HG03095 (cell line): ENCODE measurements around the gene C1QL4.
"Not testable (repeated sequence)": the region's sequence is repeated elsewhere in the genome, so short reads cannot be mapped to it uniquely, and the experiment has no call there.

ENCODE experiments used
- ATAC-seq: cut with Tn5 transposase; IDR thresholded peaks from one replicate; pipeline ENCODE4 v1.9.1; 2021; ENCODE audit warnings: moderate library complexity; ENCODE audit not compliant: unreplicated experiment

Gene C1QL4

DNA sequence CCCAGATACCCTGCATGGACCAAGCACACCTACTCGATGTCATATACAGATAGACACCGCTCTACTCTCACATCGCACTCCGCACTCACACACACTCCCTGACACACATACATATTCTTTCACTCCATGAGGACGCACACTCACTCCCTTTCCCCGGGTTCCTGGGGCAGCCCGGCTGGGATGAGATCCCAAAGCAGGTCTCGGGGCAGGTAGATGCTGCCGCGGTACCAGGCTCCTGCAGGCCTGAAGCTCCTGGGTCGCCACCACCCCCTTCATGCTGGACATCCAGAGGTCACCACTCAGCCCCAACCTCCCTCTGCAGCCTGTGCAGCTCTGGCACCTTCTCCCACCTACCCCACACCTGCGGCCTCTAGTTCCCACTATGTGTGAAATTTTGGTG is 2.3 kb downstream of the C1QL4 start:
- no peak for ATAC-seq

DNA sequence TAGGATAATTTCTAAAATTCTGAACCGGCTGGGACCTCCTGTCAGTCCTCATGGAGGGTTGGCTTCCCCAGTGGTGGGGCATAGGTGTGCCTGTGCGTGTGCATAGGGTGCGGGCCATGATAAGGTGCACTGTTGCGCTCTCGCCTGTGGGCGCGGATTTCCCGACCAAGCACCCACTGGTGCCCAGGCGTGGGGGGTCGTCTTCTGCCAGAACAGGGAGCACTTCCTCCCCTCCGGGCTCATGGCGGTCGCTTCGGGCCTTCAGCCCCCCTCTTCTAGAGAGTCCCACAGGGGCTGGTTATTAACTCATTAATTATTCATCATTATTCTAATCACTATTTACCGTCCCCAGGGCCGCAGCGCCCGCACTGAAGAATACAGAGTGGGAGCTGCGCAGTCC is 2.8 kb downstream of the C1QL4 start:
- no peak for ATAC-seq

- not testable (repeated sequence) for ATAC-seq
Measured at GRCh38 chr12:49333778-49334177, 3.2 kb downstream of the C1QL4 start.

- ATAC-seq = no peak
Measured at GRCh38 chr12:49332891-49333371, 4.1 kb downstream of the C1QL4 start.

- no peak for ATAC-seq
Measured at GRCh38 chr12:49332441-49332861, 4.5 kb downstream of the C1QL4 start.

GRCh38 chr12:49331380-49332222 is 5.4 kb downstream of the C1QL4 start:
- ATAC-seq = no peak

DNA sequence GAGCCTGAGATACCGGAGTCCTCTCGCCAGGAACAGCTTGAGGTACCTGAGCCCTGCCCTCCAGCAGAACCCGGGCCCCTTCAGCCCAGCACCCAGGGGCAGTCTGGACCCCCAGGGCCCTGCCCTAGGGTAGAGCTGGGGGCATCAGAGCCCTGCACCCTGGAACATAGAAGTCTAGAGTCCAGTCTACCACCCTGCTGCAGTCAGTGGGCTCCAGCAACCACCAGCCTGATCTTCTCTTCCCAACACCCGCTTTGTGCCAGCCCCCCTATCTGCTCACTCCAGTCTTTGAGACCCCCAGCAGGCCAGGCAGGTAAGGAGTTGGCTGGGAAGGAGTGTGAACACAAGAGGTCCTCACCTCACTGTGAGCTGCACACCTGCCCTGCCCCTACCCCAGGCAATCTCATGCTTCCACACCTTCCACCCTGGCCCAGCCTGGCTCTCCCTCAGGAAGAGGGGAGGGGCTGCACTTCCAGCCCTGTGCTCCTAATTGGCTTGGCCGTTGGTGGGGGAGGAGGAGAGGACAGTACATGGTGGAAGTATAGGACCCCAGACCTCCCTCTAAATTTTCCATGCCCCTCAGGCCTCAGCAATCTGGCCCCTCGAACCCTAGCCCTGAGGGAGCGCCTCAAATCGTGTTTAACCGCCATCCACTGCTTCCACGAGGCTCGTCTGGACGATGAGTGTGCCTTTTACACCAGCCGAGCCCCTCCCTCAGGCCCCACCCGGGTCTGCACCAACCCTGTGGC is 6.2 kb downstream of the C1QL4 start:
- ATAC-seq = no peak

DNA sequence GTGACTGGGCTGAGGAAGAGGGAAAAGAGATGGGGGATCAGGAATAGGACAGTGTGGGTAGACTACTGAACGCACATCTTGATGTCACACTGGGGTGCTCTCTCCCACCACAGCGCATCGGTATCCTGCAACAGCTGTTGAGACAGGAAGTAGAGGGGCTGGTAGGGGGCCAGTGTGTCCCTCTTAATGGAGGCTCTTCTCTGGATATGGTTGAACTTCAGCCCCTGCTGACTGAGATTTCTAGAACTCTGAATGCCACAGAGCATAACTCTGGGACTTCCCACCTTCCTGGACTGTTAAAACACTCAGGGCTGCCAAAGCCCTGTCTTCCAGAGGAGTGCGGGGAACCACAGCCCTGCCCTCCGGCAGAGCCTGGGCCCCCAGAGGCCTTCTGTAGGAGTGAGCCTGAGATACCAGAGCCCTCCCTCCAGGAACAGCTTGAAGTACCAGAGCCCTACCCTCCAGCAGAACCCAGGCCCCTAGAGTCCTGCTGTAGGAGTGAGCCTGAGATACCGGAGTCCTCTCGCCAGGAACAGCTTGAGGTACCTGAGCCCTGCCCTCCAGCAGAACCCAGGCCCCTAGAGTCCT is 6.9 kb downstream of the C1QL4 start:
- ATAC-seq = no peak

DNA sequence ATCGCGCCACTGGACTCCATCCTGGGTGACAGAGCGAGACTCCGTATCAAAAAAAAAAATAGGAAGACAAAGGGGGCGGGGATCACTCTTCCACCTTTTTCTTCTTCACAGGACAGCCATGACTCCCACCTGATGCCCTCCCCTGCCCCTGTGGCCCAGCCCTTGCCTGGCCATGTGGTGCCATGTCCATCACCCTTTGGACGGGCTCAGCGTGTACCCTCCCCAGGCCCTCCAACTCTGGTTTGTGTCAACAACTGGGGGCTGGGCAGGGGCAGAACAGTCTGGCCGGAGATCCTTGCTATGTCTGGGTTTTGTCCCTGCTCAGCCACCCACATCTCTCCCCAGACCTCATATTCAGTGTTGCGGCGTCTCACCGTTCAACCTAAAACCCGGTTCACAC is 8.2 kb downstream of the C1QL4 start:
- ATAC-seq = no peak

- no peak for ATAC-seq
Measured at GRCh38 chr12:49327887-49328286, 9.1 kb downstream of the C1QL4 start.

DNA sequence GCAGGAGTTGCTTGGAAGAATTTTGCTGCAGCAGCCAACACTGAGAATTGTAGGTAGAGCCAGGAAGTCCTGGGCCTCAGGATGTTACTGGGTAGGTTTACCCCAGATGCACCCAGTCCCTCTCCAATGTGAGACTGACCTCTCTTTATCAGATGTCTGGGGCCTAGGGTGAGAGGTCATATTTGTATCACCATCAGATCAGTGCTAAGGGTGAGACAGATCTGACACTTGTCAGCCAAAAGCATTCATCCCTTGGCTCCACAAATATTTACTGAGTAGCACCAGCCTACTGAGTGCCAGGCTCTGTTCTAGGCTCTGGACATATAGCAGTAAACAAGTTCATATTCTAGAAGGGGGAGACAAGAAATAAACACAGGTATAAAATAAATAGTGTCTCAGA is 9.6 kb downstream of the C1QL4 start:
- no peak for ATAC-seq

DNA sequence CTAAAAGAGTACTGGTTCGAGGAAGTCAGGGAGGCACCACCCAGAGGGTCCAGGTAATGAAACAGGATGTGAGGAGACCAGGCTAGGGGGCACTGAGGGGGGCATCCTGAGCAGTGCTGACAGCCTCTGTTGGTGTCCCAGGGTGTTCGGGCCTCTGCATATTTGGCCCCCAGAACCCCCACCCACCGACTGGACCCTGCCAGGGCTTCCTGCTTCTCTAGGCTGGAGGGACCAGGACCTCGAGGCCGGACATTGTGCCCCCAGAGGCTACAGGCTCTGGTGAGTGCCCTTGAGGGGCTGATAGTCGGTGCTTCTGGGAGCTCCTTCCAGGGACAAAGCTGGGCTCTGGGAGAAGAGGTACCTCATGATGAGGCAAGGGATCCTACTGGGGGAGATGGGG is 11.4 kb downstream of the C1QL4 start:
- ATAC-seq = no peak

- ATAC-seq = no peak
Measured at GRCh38 chr12:49323524-49324097, 13.4 kb downstream of the C1QL4 start.

DNA sequence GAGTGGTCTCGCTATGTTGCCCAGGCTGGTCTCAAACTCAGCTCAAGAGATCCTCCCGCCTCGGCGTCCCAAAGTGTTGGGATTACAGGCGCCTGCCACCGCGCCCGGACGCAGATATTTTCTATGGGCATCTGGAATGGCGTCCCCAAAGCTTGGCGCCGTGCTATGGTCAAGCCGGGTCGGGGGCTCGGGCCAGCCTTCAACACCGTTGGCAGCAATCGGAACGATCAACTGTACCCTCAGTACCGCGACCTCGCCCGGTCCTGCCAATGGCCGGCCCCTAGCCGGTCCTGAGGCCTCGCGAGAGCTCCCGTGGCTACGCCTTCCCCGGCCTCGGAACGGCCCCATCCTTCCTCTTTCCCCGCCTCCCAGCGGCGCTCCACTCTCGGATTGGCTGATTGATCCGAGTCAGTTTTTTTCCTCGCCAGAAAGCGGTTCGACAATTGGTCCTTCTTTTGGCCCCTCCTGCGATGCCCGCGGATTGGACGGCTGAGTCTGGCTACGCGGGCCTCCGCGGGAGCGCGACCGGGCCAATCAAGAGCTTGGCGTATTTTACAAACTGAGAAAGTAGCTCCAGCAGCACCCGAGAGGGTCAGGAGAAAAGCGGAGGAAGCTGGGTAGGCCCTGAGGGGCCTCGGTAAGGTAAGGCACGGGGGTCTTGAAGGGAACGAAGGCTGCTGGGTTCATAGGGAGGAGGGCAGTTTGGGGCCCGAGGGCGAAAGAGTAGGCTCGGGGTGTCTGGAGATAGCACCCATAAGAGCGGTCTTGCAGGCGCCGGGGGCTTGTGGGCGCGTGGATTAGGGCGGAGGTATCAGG is 14.1 kb downstream of the C1QL4 start, which contains the start of gene TROAP:
TROAP (plus strand) TSS at position 548 of the 816 bp plus-strand sequence. CDS start 354 bp downstream, outside the sequence.
- ATAC-seq = peak; percentile 94

GRCh38 chr12:49322367-49322707 is 14.7 kb downstream of the C1QL4 start:
- ATAC-seq = no peak

- not testable (repeated sequence) for ATAC-seq
Measured at GRCh38 chr12:49320411-49321103, 16.4 kb downstream of the C1QL4 start.

DNA sequence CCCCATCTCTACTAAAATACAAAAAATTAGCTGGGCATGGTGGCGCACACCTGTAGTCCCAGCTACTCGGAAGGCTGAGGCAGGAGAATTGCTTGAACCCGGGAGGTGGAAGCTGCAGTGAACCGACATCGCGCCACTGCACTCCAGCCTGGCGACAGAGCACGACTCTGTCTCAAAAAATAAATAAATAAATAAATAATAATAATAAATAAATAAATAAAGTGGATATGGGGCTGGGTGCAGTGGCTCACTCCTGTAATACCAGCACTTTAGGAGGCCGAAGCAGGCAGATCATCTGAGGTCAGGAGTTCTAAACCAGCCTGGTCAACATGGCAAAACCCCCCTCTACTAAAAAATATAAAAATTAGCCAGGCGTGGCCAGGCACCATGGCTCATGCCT is 19.9 kb downstream of the C1QL4 start:
- ATAC-seq = not testable (repeated sequence)

DNA sequence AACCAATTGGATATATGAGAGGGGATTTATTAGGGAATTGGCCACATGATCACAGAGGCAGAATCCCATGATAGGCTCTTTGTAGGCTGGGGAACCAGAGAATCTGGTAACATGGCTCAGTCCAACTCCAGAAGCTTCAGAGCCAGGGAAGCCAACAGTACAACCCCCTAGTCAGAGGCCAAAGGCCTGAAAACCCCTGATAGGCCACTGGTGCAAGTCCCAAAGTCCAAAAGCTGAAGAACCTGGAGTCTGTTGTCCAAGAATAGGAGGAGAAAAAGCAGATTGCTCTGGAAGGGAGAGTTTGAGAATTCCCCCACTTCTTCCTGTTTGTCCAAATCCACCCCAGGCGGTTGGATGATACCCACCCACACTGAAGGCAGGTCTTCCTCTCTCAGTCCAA is 22.2 kb downstream of the C1QL4 start:
- ATAC-seq = no peak

- ATAC-seq = not testable (repeated sequence)
Measured at GRCh38 chr12:49310451-49311000, 26.5 kb downstream of the C1QL4 start.

- no peak for ATAC-seq
Measured at GRCh38 chr12:49309386-49309785, 27.6 kb downstream of the C1QL4 start.
